ENCODE data around the gene QSOX2. TPM values are rescaled to one million over a fixed set of nuclear protein-coding genes. Genes with fewer than 3 reads are reported as not detected.

QSOX2 gene
- polyA plus RNA-seq, 2 of the 4 experiments (the other 2 are of a cell fraction) = 22.3 to 30.2 TPM

- Histone ChIP-seq H3K4me2 (no peak overlapping the region), H3K9me3 (0 out of 3 replicates have a peak, but pooled peaks cover 3% of the 10 kb centered on the region), H3K4me3 (no peak overlapping the region), H3K4me1 (peaks cover 7% of the 10 kb centered on the region; the same call in 1 of the 3 replicates), H3K27ac (no peak overlapping the region)
- ATAC-seq (peak in 1 of 2 experiments; percentile 7; a peak in 1 of 6 replicates), FAIRE-seq (no peak), DNase-seq (ENCODE audit: low read depth in 1 of 2, low spot score in 1 of 2) (no peak)
- TF ChIP-seq GATA3 (IDR thresholded peaks at IDR 0.05; ENCODE audit: borderline replicate concordance) (no peak), RARB (CRISPR knock-in tag; IDR thresholded peaks at IDR 0.05) (no peak), SREBF2 (IDR thresholded peaks at IDR 0.05) (no peak), HOXB13 (CRISPR knock-in tag; IDR thresholded peaks at IDR 0.05; ENCODE audit: low read depth) (no peak), MAZ (IDR thresholded peaks at IDR 0.05; ENCODE audit: borderline replicate concordance, low read depth, low read length) (no peak), ZC3H11A (IDR thresholded peaks at IDR 0.05) (no peak), FOXS1 (CRISPR knock-in tag; IDR thresholded peaks at IDR 0.05) (no peak), USF2 (IDR thresholded peaks at IDR 0.05) (no peak), EP300 (IDR thresholded peaks at IDR 0.05) (no peak), CEBPB (IDR thresholded peaks at IDR 0.05) (no peak), RNF2 (IDR thresholded peaks at IDR 0.05; ENCODE audit: borderline replicate concordance, low read depth) (no peak), TFCP2L1 (CRISPR knock-in tag; IDR thresholded peaks at IDR 0.05) (no peak), JUN (IDR thresholded peaks at IDR 0.05) (no peak), RAD21 (conservative IDR thresholded peaks at IDR 0.05 in 1 of 2, IDR thresholded peaks at IDR 0.05 in 1 of 2) (no peak), MYC (IDR thresholded peaks at IDR 0.05; ENCODE audit: borderline replicate concordance, low read length) (no peak), MAFK (IDR thresholded peaks at IDR 0.05; ENCODE audit: partially characterized antibody) (no peak), HMGXB4 (CRISPR knock-in tag; IDR thresholded peaks at IDR 0.05; ENCODE audit: borderline replicate concordance) (no peak), EHMT2 (IDR thresholded peaks at IDR 0.05; ENCODE audit: low read depth) (no peak), KDM1A (IDR thresholded peaks at IDR 0.05; ENCODE audit: low read depth) (no peak)
- ChIA-PET CTCF (interaction anchor here (0.5 to 7.5 kb wide), 19 partner anchors 10 to 195 kb away, joined by 3 to 64 read pairs (median 7); no protein-coding TSS in a partner anchor), POLR2A (no interaction called here)
- WGBS (ENCODE audit: missing lambda C conversion rate) = 8% methylated on average over 2 of the region's 6 CpGs
These were observed 76.1 kb downstream of the QSOX2 start for GRCh38 chr9:136169495-136169894.

GRCh38 chr9:136163248-136163850, 82.3 kb downstream of the QSOX2 start:
- H3K4me1 ChIP-seq = no peaks in the 10 kb centered on the region
- no peak overlapping the region for H3K27ac ChIP-seq
- POLR2A ChIA-PET = no interaction called here
- DNase-seq (ENCODE audit: low read depth in 1 of 2, low spot score in 1 of 2) (no peak), ATAC-seq (no peak), FAIRE-seq (no peak)
- CTCF ChIA-PET = interaction anchor here (0.6 kb wide), 1 partner anchor 116 kb away, joined by 3 read pairs; no protein-coding TSS in a partner anchor
- H3K4me2 ChIP-seq = no peak overlapping the region
- H3K9me3 ChIP-seq = peaks cover 10% of the 10 kb centered on the region; the same call in 1 of the 3 replicates
- H3K4me3 ChIP-seq = no peak overlapping the region
- WGBS (ENCODE audit: missing lambda C conversion rate) = 5% methylated on average over 1 of the region's 1 CpG
- TF ChIP-seq TP53 (CRISPR knock-in tag; IDR thresholded peaks at IDR 0.05) (no peak), JUNB (IDR thresholded peaks at IDR 0.05) (no peak), HMGXB4 (CRISPR knock-in tag; IDR thresholded peaks at IDR 0.05; ENCODE audit: borderline replicate concordance) (no peak), ESRRA (IDR thresholded peaks at IDR 0.05; ENCODE audit: borderline replicate concordance, low read length) (no peak), USF2 (IDR thresholded peaks at IDR 0.05) (no peak), BCL3 (IDR thresholded peaks at IDR 0.05) (no peak), FOSB (CRISPR knock-in tag; IDR thresholded peaks at IDR 0.05) (no peak), MYC (IDR thresholded peaks at IDR 0.05; ENCODE audit: borderline replicate concordance, low read length) (no peak), HOXB13 (CRISPR knock-in tag; IDR thresholded peaks at IDR 0.05; ENCODE audit: low read depth) (no peak), HOXB5 (CRISPR knock-in tag; IDR thresholded peaks at IDR 0.05) (no peak), HEYL (CRISPR knock-in tag; IDR thresholded peaks at IDR 0.05) (no peak), CHD2 (IDR thresholded peaks at IDR 0.05; ENCODE audit: low read length, partially characterized antibody) (no peak), SMC3 (IDR thresholded peaks at IDR 0.05) (no peak), HES2 (IDR thresholded peaks at IDR 0.05) (no peak), CEBPB (IDR thresholded peaks at IDR 0.05) (no peak), PHF8 (IDR thresholded peaks at IDR 0.05; ENCODE audit: borderline replicate concordance, low read depth) (no peak), CBX8 (IDR thresholded peaks at IDR 0.05) (no peak), ZSCAN20 (CRISPR knock-in tag; IDR thresholded peaks at IDR 0.05) (no peak)
